ENCODE results near the gene SH3BGRL2. TPM values are rescaled to one million over a fixed set of nuclear protein-coding genes. Genes with fewer than 3 reads are reported as not detected.

Gene SH3BGRL2
- total and polyA plus RNA-seq, 2 experiments from 2014 or later, result 8.4 to 24.5 TPM

- no peak for ATAC-seq
- Mint-ChIP-seq H3K4me3 (no peak overlapping the region), H3K4me1 (peaks cover 3% of the 10 kb centered on the region; the same call in 2 of the 3 replicates), H3K27ac (no peak overlapping the region), H3K9me3 (no peaks in the 10 kb centered on the region), H3K27me3 (ENCODE audit: insufficient read depth, low read depth, poor library complexity) (peaks cover 2% of the 10 kb centered on the region), H3K36me3 (ENCODE audit: low read depth) (no peaks in the 10 kb centered on the region)
- Histone ChIP-seq H3K27me3 (ENCODE audit: insufficient read depth) (no peaks in the 10 kb centered on the region), H3K4me3 (no peak overlapping the region), H3K27ac (ENCODE audit: low read depth) (no peak overlapping the region), H4K20me1 (replicated peaks; ENCODE audit: insufficient read depth) (no peaks in the 10 kb centered on the region), H3K4me2 (no peak overlapping the region), H2AFZ (no peak overlapping the region), H3F3A (replicated peaks; ENCODE audit: low read depth) (no peaks in the 10 kb centered on the region), H3K79me2 (replicated peaks; ENCODE audit: insufficient read depth) (no peaks in the 10 kb centered on the region), H3K36me3 (ENCODE audit: insufficient read depth) (no peaks in the 10 kb centered on the region), H3K9me2 (ENCODE audit: insufficient read depth) (no peaks in the 10 kb centered on the region), H3K4me1 (ENCODE audit: insufficient read depth) (no peaks in the 10 kb centered on the region)
- no peak for DNase-seq (ENCODE audit: low spot score)
- TF ChIP-seq ZNF114 (CRISPR knock-in tag; IDR thresholded peaks at IDR 0.05) (no peak), REST (IDR thresholded peaks at IDR 0.05; ENCODE audit: unreplicated experiment) (no peak), NANOG (IDR thresholded peaks at IDR 0.05; ENCODE audit: borderline replicate concordance) (no peak), ETS1 (IDR thresholded peaks at IDR 0.05) (no peak), EZH2 (IDR thresholded peaks at IDR 0.05; ENCODE audit: low read depth, unreplicated experiment) (no peak), CREB1 (CRISPR knock-in tag; IDR thresholded peaks at IDR 0.05; ENCODE audit: low read depth) (no peak), JUNB (IDR thresholded peaks at IDR 0.05; ENCODE audit: unreplicated experiment) (no peak), CTCF (conservative IDR thresholded peaks at IDR 0.05; ENCODE audit: low read depth in 2 of 2) (no peak), ZNF331 (CRISPR knock-in tag; IDR thresholded peaks at IDR 0.05; ENCODE audit: low read depth) (no peak), STAT1 (IDR thresholded peaks at IDR 0.05; ENCODE audit: unreplicated experiment) (no peak), EZH2phosphoT487 (IDR thresholded peaks at IDR 0.05; ENCODE audit: unreplicated experiment) (no peak), POLR2AphosphoS5 (IDR thresholded peaks at IDR 0.05; ENCODE audit: low read depth) (no peak), ZNF462 (CRISPR knock-in tag; IDR thresholded peaks at IDR 0.05) (no peak)
Measured at GRCh38 chr6:79623106-79623505, 8.0 kb upstream of the SH3BGRL2 start.
